ENCODE data around the gene ERC2.

The ERC2 gene

GRCh38 chr3:55498520-55498919 is 969.7 kb downstream of the ERC2 start:
- DNase-seq (ENCODE audit: low read depth in 2 of 2), result no peak

DNA sequence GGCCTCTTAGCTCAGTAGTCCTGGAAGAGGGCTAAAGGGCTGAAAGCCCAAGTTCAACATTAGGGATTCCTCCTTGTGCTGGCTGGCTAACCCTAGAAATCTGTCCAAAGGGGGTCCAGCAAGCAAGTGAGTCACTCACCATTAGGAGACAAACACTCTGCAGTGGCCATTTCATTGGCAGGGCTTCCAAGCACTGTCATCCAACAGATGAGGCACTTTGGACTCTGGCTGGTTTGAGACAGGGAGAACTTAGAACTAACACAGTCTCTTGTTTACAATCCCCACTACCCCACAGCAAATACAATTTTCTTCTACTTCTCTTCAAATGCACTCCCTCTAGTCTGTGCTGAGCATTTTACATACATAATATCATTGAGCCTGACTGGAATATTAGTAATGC is 971.0 kb downstream of the ERC2 start:
- no peak for DNase-seq (ENCODE audit: low read depth in 2 of 2)

DNA sequence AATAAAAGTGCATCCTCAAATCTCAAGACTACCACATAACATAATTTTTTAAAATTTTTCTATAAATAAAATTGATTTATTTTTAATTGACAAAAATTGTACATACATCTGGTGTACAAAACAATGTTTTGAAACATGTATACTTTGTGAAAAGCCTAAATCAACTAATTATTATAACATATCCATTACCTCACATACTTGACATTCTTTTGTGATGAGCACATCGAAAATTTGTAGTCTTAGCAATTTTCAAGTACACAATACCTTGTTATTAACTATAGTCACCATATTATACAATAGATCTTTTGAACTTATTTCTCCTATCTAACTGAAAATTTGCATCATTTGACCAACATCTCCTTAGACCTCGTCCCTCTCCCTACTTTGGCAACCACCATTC is 973.3 kb downstream of the ERC2 start:
- no peak for DNase-seq (ENCODE audit: low read depth in 2 of 2)

GRCh38 chr3:55492976-55493375 is 975.3 kb downstream of the ERC2 start:
- no peak for DNase-seq (ENCODE audit: low read depth in 2 of 2)

- no peak for DNase-seq (ENCODE audit: low read depth in 2 of 2)
Observed at GRCh38 chr3:55491296-55491816, 976.9 kb downstream of the ERC2 start.

GRCh38 chr3:55490276-55490913 is 977.9 kb downstream of the ERC2 start:
- no peak for DNase-seq (ENCODE audit: low read depth in 2 of 2)

DNA sequence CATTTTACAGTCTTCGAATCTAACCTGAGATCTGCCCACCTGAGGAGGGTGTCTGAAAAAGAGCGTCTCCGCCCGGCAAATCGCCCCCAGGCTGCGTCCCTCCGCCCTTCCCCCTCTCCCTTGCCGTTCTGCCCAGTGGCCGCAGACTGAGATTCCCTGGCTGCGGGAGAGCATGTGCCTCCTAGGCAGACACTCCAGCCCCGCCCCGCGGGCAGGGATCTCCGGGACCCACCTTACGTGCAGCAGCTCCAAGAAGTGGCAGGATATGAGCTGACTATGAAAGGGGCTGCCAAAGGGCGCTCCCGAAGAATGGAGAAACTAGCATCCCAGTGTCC is 978.5 kb downstream of the ERC2 start:
- no peak for DNase-seq (ENCODE audit: low read depth in 2 of 2)

DNA sequence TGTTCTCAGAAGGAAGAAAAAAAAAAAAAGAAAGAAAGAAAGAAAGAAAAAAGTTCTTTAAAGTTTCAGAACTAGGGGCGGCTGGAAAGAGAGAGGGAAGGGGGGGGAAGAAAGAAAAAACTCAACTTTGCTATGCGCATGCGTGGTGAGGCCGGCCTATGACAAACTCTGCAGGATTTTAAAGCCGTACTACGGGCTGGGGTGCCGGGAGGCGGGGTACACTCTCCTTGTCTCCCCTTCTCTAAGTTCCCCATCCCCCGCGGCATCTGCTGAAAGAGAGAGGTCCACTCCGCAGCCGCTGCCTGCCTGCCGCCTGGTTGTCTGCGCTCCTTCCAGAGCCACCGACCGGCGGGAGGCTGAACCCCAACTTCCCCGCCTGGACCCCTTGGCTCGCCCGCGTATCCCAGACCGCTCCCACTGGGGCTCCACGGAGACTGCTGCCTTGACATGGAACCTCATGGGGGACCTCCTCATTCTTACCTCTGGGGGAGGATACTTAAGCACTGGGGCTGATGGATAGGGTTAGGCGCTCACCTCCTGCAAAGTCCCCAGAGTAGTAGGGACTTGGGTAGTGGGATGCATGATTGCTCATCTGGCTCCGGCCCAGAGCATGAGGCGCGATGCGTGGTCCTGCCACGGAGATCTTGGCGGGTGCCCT is 979.7 kb downstream of the ERC2 start:
- DNase-seq (ENCODE audit: low read depth in 2 of 2), result no peak

- no peak for DNase-seq (ENCODE audit: low read depth in 2 of 2)
Observed at GRCh38 chr3:55487381-55488241, 980.7 kb downstream of the ERC2 start.

DNA sequence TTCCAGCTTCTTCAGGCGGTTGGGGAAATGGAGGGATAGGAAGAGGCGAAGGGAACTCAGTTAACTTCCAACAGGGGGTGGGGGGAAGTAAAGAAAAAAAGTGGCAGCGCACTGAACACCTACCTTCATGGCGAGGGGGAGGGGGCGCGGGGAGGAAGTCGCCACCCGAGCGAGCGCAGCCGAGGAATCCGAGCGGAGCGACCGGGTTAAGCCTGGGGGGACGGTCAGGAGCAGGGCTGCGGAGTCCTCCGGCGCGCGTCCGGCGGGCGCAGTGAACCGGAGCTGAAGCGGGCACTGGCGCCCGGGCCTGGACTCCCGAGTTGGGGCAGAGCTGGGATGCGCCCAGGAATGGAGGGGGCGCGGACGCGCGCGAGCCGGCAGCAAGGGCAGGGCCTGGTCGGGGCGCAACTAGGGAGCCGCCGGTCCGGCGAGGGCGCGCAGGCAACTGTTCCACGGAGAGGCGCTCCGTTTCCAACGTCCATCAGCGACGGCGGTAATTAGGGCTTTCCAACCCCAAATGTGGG is 981.3 kb downstream of the ERC2 start, which contains the start of gene WNT5A:
Gene WNT5A (minus strand): TSS at position 450 of the 524 bp plus-strand sequence. CDS start 321 bp downstream, at position 129.
- DNase-seq (ENCODE audit: low read depth in 2 of 2), result no peak

DNA sequence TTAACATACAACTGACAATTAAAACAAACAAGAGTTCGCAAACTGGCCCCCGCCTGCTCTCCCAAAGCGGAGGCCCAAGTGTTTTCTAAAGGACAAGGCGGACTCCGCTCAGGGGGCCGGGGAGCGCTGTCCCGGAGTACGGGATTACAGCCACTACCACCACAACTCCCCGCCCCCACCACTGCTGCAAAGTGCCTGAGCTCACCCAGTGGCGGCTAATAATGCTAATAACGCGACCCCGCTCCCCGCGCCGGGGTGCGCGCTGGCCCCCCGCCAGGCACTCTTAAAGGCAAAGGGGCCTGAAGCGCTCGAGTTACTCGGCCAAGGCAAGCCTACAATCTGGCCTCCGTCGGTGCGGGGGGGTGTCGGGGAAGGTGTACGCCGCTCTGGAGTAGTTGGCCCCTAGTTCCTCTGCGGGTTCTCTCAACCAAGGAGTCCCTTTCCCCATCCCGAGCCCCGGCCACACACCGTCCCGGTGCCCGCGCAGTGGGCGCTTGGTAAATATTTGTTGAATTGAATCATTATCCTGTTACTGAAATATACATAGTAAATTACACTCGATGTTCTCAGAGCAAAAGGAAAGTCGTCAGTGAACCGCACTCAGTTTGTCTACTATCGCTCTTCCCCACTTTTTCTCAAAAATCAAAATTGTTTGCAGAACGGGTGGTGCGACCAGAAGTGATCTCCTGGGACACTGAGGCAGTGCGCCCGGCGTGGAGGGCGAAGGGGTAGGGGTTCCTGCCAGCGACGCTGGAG is 982.0 kb downstream of the ERC2 start:
- DNase-seq (ENCODE audit: low read depth in 2 of 2), result no peak

DNA sequence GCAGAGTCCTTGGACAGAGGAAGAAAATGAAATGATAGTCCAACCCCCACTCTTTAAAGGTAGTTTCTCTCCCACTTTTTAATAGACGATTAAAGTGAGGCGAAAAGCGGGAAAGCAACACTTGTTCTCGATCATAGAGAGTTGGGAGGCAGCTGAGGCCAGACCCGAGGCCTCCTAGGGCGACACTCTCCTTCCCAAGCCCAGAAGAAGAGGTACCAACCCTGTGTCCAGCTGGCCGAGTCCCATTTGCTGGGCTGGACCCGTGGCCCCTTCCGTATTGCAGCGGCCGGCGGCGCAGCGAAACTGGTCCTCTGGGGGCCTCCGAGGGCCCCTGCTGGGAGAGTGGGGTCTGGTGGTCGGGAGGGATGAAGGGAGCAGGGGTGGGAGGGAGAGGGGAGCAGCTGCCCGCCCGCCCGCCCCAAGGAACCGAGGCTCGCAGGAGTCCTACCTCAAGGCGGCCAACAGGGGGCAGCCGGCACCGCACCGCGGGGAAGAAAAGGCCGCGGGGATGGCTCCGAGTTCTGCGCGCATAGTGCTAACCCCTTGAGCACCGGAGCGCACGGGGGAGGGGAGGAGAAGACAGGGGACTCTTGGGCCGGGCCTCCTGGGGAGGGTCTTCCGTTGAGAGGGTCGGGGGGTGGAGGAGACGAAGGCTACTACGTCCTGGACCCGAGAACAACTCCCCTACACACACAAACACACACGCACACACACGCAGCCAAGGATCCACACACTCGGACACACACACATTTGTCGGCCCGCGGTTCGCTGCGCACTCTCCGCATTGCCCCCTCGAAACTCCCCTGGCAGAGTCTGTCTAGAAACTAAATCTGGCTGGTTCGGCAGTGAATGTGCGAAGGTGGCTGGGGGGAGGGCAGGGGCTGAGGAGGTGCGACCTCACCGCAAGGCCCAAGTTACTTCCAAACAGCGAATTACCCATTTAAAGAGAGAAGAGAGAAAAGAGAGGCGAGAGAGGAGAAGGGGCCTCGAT is 983.2 kb downstream of the ERC2 start:
- no peak for DNase-seq (ENCODE audit: low read depth in 2 of 2)

DNA sequence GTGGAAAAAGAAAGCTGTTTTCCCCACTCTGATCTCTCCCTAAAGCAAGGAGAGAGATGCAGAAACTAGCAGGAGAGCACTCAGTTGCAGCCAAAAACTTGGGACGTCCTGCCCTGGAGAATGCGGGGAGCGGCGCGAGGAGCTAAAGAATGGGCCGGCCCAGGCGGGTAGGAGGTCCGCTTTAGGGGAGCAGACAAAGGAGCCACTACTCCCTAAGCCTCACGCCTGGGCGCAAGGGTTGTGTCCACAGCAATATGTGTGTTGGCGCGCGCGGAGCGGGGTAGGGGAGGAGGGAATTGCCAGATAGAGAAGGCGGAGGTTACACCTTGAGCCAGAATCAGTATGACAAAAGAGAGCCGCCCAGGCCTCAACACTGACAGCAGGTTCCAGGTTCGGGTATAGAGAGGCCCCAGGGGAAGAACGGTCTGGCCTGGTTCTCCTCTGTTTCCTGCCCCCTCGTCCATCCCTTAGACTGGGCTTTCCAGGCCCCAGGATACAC is 984.0 kb downstream of the ERC2 start:
- no peak for DNase-seq (ENCODE audit: low read depth in 2 of 2)

DNA sequence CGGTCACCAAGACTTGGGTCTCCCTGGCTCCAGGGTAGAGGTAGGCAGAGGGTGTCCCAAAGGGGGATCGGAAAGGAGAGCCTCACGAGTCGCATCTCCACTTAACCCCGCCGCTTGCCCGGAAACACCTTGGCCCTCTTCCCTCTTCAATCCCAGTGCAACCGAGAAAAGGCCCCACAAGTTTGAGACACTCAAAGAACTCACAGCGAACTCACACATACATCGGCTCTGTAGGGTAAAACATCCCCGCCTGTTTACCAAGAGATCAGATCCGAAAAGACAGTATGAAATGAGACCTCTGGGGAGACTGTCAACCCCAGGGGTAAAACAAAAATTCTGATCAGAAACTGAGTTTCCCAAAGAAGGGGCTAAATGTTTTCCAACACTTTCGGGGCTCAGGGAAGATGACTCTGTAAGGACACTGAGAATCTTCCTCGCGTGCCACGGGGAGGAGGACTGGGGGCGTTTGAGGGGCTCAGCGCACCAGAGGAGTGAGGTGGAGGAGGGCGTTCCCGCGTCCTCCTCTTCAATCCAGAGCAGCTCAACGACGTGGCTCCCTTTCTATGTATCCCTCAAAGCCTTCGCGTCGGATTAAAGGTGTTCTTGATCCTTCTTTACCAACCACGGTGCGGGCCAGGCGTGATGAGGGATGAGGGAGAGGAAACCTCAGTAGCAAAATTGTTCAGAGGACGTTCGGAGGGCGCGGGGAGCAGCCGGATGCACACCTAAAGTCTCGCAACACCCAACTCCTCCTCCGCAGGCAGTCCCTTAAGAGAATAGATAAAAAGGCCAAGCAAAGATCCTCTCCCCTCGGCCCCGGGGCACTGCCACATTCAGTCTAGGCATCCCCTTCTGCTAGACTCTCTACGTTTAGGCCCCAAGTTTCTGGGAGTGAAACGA is 984.8 kb downstream of the ERC2 start:
- no peak for DNase-seq (ENCODE audit: low read depth in 2 of 2)

- DNase-seq (ENCODE audit: low read depth in 2 of 2), result no peak
Observed at GRCh38 chr3:55482496-55483195, 985.6 kb downstream of the ERC2 start.

GRCh38 chr3:55481744-55482495 is 986.3 kb downstream of the ERC2 start:
- no peak for DNase-seq (ENCODE audit: low read depth in 2 of 2)

GRCh38 chr3:55480911-55481743 is 987.1 kb downstream of the ERC2 start:
- DNase-seq (ENCODE audit: low read depth in 2 of 2), result no peak

Measured in stimulated activated CD8-positive, alpha-beta memory T cell treated with anti-CD3 and anti-CD28 coated beads, Interleukin-7, amount 100 ng/mL, for 1 hour (primary cell).